IMR-90 (cell line): Measurements from ENCODE around the gene STAT4. TPM values are rescaled to one million over a fixed set of nuclear protein-coding genes. Genes with fewer than 3 reads are reported as not detected.
A peak's percentile ranks its signal among the peaks of the same experiment; 100 is the strongest.

ENCODE experiments used
- ATAC-seq: fragments of 200-7000 bp; cut with Tn5 transposase; 2 replicates; pipeline ENCODE4 v1.9.1; 2020; ENCODE audit warnings: low read depth, mild to moderate bottlenecking, moderate library complexity
- BruUV-seq: library from RNA; stranded (reverse); fragments of 400-500 nt; replicated peaks from 2 replicates; lab custom pipeline; 2021; lab: Mats Ljungman, UMichigan
- CTCF ChIA-PET: fragments of 300-600 bp; formaldehyde crosslinking; extraction: SDS; loops from one replicate; lab custom pipeline; 2021; ENCODE audit warnings: antibody characterized with exemption; lab: Yijun Ruan, JAX
- POLR2A ChIA-PET: fragments of 300-600 bp; sonication (Branson Sonifier 250); formaldehyde crosslinking; loops from one replicate; lab custom pipeline; 2022; ENCODE audit warnings: antibody characterized with exemption; ENCODE audit not compliant: unreplicated experiment; lab: Charles Lee
- DNase-seq: peaks from one replicate; pipeline ENCODE4 v3.0.0; 2013
- H2AFZ ChIP-seq: replicated peaks from 2 replicates; pipeline ENCODE3; 2013; ENCODE audit warnings: low read length, mild to moderate bottlenecking; ENCODE audit not compliant: poor library complexity
- H2AK5ac ChIP-seq: 2 replicates; pipeline ENCODE4 v1.6.1; 2013; ENCODE audit warnings: low read depth, low read length, inconsistent platforms
- H2AK9ac ChIP-seq: replicated peaks from 2 replicates; pipeline ENCODE3; 2013; ENCODE audit warnings: mild to moderate bottlenecking, low read depth, low read length, moderate library complexity; ENCODE audit not compliant: poor library complexity
- H2BK120ac ChIP-seq: 2 replicates; pipeline ENCODE4 v1.6.1; 2013; ENCODE audit warnings: low read depth, low read length, inconsistent platforms
- H2BK15ac ChIP-seq: 3 replicates; pipeline ENCODE4 v1.6.1; 2013; ENCODE audit warnings: low read depth, low read length, inconsistent platforms
- H2BK20ac ChIP-seq: 2 replicates; pipeline ENCODE4 v1.6.1; 2013; ENCODE audit warnings: low read depth, mild to moderate bottlenecking, inconsistent platforms, low read length, moderate library complexity
- H2BK5ac ChIP-seq: 2 replicates; pipeline ENCODE4 v1.6.1; 2013; ENCODE audit warnings: mild to moderate bottlenecking, low read depth, low read length, inconsistent platforms; ENCODE audit not compliant: poor library complexity, severe bottlenecking
- H3K14ac ChIP-seq: replicated peaks from 2 replicates; pipeline ENCODE4 v1.6.1; 2013; ENCODE audit warnings: low read depth, low read length, inconsistent platforms
- H3K18ac ChIP-seq: 2 replicates; pipeline ENCODE4 v1.6.1; 2013; ENCODE audit warnings: low read depth, low read length, control low read depth
- H3K23ac ChIP-seq: 2 replicates; pipeline ENCODE4 v1.6.1; 2013; ENCODE audit warnings: low read depth, low read length, inconsistent platforms
- H3K27ac ChIP-seq: 2 replicates; pipeline ENCODE4 v1.5.1; 2013; ENCODE audit warnings: mild to moderate bottlenecking, control low read depth, low read length; ENCODE audit not compliant: insufficient read depth
- H3K27me3 ChIP-seq: 2 replicates; pipeline ENCODE4 v1.6.1; 2013; ENCODE audit warnings: low read length; ENCODE audit not compliant: control insufficient read depth, insufficient read depth
- H3K36me3 ChIP-seq: 2 replicates; pipeline ENCODE4 v1.6.1; 2013; ENCODE audit warnings: low read length, mixed read lengths; ENCODE audit not compliant: control insufficient read depth, insufficient read depth
- H3K4ac ChIP-seq: 2 replicates; pipeline ENCODE4 v1.6.1; 2013; ENCODE audit warnings: low read depth, low read length, inconsistent platforms
- H3K4me1 ChIP-seq: 2 replicates; pipeline ENCODE4 v1.6.1; 2013; ENCODE audit warnings: low read length, mixed read lengths; ENCODE audit not compliant: control insufficient read depth, insufficient read depth
- H3K4me2 ChIP-seq: 2 replicates; pipeline ENCODE4 v1.6.1; 2013; ENCODE audit warnings: low read depth, mild to moderate bottlenecking, control low read depth, low read length, moderate library complexity
- H3K4me3 ChIP-seq: 2 replicates; pipeline ENCODE4 v1.5.1; 2013; ENCODE audit warnings: low read depth, mild to moderate bottlenecking, control low read depth, low read length, moderate library complexity; ENCODE audit not compliant: insufficient read depth
- H3K56ac ChIP-seq: 2 replicates; pipeline ENCODE4 v1.6.1; 2013; ENCODE audit warnings: low read length, inconsistent platforms; ENCODE audit not compliant: insufficient read depth; ENCODE audit errors: extremely low read depth
- H3K79me1 ChIP-seq, 2 experiments: 2 replicates each; pipeline ENCODE4 v1.6.1; 2013; ENCODE audit warnings: low read length in 2 of 2, inconsistent platforms in 1 of 2, low read depth in 1 of 2
- H3K9ac ChIP-seq: 2 replicates; pipeline ENCODE4 v1.6.1; 2013; ENCODE audit warnings: low read depth, low read length, control low read depth
- H3K9me1 ChIP-seq: 2 replicates; pipeline ENCODE4 v1.6.1; 2013; ENCODE audit warnings: low read length, inconsistent platforms; ENCODE audit not compliant: insufficient read depth
- H3K9me3 ChIP-seq: 2 replicates; pipeline ENCODE4 v1.6.1; 2013; ENCODE audit warnings: low read length; ENCODE audit not compliant: control insufficient read depth, insufficient read depth
- H4K20me1 ChIP-seq: 2 replicates; pipeline ENCODE4 v1.6.1; 2013; ENCODE audit warnings: low read length, inconsistent platforms; ENCODE audit not compliant: insufficient read depth
- H4K5ac ChIP-seq: 2 replicates; pipeline ENCODE4 v1.6.1; 2013; ENCODE audit warnings: mild to moderate bottlenecking, low read depth, low read length, control low read depth
- H4K8ac ChIP-seq, 2 experiments: 2 replicates each; pipeline ENCODE4 v1.6.1; 2013; ENCODE audit warnings: low read depth in 2 of 2, low read length in 2 of 2, control low read depth in 1 of 2, inconsistent platforms in 1 of 2
- H4K91ac ChIP-seq: 2 replicates; pipeline ENCODE4 v1.6.1; 2013; ENCODE audit warnings: low read depth, low read length, inconsistent platforms; ENCODE audit not compliant: insufficient read depth
- CEBPB ChIP-seq: IDR thresholded peaks from 2 replicates; pipeline ENCODE4 v1.6.1; 2012; ENCODE audit warnings: low read depth, low read length, improper control_type of control experiment
- FOS ChIP-seq: fragments of 150-350 bp; IDR thresholded peaks from 2 replicates; pipeline ENCODE4 v1.6.1; 2016; ENCODE audit warnings: low read depth, low read length
- MAFK ChIP-seq: IDR thresholded peaks from 2 replicates; pipeline ENCODE4 v1.6.1; 2012; ENCODE audit warnings: low read depth, low read length, improper control_type of control experiment
- MXI1 ChIP-seq: IDR thresholded peaks from 2 replicates; pipeline ENCODE4 v1.6.1; 2012; ENCODE audit warnings: low read depth, mild to moderate bottlenecking, low read length, moderate library complexity, borderline replicate concordance
- RCOR1 ChIP-seq: IDR thresholded peaks from 2 replicates; pipeline ENCODE4 v1.6.1; 2012; ENCODE audit warnings: mild to moderate bottlenecking, low read length, improper control_type of control experiment; ENCODE audit not compliant: insufficient replicate concordance
- WGBS, 2 experiments: methylation state at CpG; one replicate each; pipeline versions ENCODE4 v1.1.5 to v1.1.7; 2013; ENCODE audit warnings: missing lambda C conversion rate in 2 of 2; ENCODE audit not compliant: insufficient read length in 1 of 2; ENCODE audit errors: extremely low coverage in 2 of 2; 5-methylcytosine and 5-hydroxymethylcytosine counted together
- dilution Hi-C: fragments of 300-500 bp; cut with HindIII; formaldehyde crosslinking; loops from one replicate; pipeline ENCODE4 v1.14.3; 2018; ENCODE audit warnings: low sequenced_read_pairs; ENCODE audit not compliant: unreplicated experiment
- in situ Hi-C: fragments of 300-500 bp; cut with MboI; formaldehyde crosslinking; loops from 3 replicates; pipeline ENCODE4 v1.14.3; 2019; ENCODE audit warnings: low sequenced_read_pairs, inconsistent platforms, mixed read lengths
- intact Hi-C: fragments of 100-400 bp; cut with micrococcal nuclease; formaldehyde crosslinking; loops from 2 replicates; pipeline ENCODE4 v1.10.0; 2022
- polyA plus RNA-seq, 3 experiments: library from polyadenylated mRNA; depleted of rRNA; stranded (reverse); fragments of >200 nt; gene quantifications; 2 replicates each; pipeline ENCODE4 v1.2.3, GENCODE V29; 2012; ENCODE audit warnings: low replicate concordance in 1 of 3
- total RNA-seq: library from RNA; depleted of rRNA; stranded (reverse); fragments of >200 nt; gene quantifications from 2 replicates; pipeline ENCODE4 v1.2.3, GENCODE V29; 2012
- TF ChIP-seq, protein P1 (sequence below): conservative IDR thresholded peaks from 2 replicates; pipeline ENCODE4 v1.5.1; 2012; ENCODE audit warnings: mild to moderate bottlenecking, low read depth, low read length, improper control_type of control experiment
- TF ChIP-seq, protein P2 (sequence below): fragments of 150-350 bp; IDR thresholded peaks from 2 replicates; pipeline ENCODE4 v1.6.1; 2016; ENCODE audit warnings: low read depth, mild to moderate bottlenecking, low read length, moderate library complexity, borderline replicate concordance

Gene STAT4
- total and polyA plus RNA-seq, 2 of the 4 experiments (the other 2 are of a cell fraction): 0.36 to 0.48 TPM

DNA sequence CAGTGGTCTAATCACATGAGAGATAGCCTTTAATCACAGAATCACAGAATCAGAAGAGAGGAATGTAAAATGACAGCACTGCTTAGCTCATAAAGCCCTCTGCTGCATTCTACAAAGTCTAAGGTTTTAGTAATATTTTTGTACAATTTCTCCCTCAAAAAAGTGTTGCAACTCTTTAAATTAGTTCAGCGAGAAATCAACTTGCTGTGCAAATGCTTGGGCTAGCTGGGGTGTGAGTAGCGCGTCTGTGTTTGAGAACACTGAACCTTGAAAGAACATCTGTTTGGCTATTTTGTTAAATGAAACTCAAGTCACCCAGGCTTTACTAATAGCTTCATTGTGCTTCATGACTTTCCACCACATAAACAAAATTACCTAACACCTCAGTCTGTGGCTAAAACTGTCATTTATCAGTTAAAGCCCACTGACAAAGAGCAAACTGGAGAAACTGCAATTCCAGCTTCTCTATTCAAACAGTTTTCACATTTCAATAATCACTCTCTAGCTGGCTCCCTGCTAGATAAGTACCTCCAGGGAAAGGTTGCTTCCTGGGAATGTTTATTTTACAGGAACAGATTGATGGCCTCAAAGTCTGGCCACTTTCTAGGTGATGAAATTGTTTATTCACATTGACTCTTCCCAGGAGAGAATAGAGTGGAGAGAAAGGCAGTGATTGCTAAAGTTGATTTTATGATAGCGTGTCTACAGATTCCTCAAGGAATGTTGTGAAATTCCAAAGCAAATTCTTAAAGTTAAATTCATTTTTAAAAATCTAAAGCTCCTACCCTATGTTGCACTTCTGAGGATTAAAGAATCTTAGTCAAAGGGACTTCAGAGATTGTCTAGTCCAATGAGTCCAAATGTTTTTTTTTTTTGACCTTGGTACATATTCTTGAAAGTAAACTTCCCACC lies 100.8 kb downstream of the STAT4 start:
- Histone ChIP-seq H4K5ac (peak overlapping the region; percentile 90), H2AK9ac (no peak overlapping the region), H2BK15ac (peak overlapping the region; percentile 46; the same call in 2 of the 3 replicates), H3K4me1 (peaks cover 22% of the 10 kb centered on the region), H2BK5ac (peak overlapping the region; percentile 94), H3K27ac (peak overlapping the region; percentile 92), H3K4me3 (no peak overlapping the region), H3K9me3 (no peaks in the 10 kb centered on the region), H2AK5ac (0 out of 2 replicates have a peak overlapping the region, but pooled peaks have one; percentile 22), H3K23ac (peak overlapping the region; percentile 68), H3K79me1 (no peaks in the 10 kb centered on the region; a peak in 1 of 4 replicates), H4K20me1 (no peaks in the 10 kb centered on the region; the same call in 1 of the 2 replicates), H3K14ac (peak overlapping the region; percentile 70; the same call in 1 of the 2 replicates), H3K4me2 (peak overlapping the region; percentile 76), H2BK120ac (peak overlapping the region; percentile 99), H4K91ac (peak overlapping the region; percentile 96), H3K36me3 (no peaks in the 10 kb centered on the region), H3K9ac (peak overlapping the region; percentile 63), H2BK20ac (peak overlapping the region; percentile 95), H2AFZ (no peak overlapping the region), H3K9me1 (peaks cover 11% of the 10 kb centered on the region), H3K56ac (peak overlapping the region; percentile 81), H4K8ac (peak overlapping the region; percentile 80 to 84; a peak in 1 of 4 replicates), H3K18ac (peak overlapping the region; percentile 94), H3K27me3 (no peaks in the 10 kb centered on the region), H3K4ac (peak overlapping the region; percentile 79)
- BruUV-seq: no TSS peak
- DNase-seq (peak; percentile 87), ATAC-seq (peak; percentile 52)
- dilution Hi-C loops (no loop called here), intact Hi-C loops (loop anchor here (2.0 to 5.0 kb wide), 2 partner anchors 29 to 38 kb away; partner anchors contain the start of gene STAT1), in situ Hi-C loops (loop anchor here (5.0 to 10.0 kb wide), 2 partner anchors 102 to 445 kb away; partner anchors contain the start of gene STAT4)
- WGBS, 2 experiments: no CpG with 5 or more reads among the region's 4 CpGs
- CTCF ChIA-PET: interaction anchor here (0.5 to 5.6 kb wide), 8 partner anchors 13 to 879 kb away, joined by 3 to 53 read pairs (median 4); no protein-coding TSS in a partner anchor
- POLR2A ChIA-PET: interaction anchor here (0.6 to 1.0 kb wide), 3 partner anchors 10 to 40 kb away, joined by 5 to 12 read pairs (median 6); no protein-coding TSS in a partner anchor
- TF ChIP-seq MXI1 (no peak), CEBPB (peak; percentile 81), RCOR1 (peak; percentile 13), FOS (no peak), MAFK (no peak)
- TF ChIP-seq, protein P1, sequence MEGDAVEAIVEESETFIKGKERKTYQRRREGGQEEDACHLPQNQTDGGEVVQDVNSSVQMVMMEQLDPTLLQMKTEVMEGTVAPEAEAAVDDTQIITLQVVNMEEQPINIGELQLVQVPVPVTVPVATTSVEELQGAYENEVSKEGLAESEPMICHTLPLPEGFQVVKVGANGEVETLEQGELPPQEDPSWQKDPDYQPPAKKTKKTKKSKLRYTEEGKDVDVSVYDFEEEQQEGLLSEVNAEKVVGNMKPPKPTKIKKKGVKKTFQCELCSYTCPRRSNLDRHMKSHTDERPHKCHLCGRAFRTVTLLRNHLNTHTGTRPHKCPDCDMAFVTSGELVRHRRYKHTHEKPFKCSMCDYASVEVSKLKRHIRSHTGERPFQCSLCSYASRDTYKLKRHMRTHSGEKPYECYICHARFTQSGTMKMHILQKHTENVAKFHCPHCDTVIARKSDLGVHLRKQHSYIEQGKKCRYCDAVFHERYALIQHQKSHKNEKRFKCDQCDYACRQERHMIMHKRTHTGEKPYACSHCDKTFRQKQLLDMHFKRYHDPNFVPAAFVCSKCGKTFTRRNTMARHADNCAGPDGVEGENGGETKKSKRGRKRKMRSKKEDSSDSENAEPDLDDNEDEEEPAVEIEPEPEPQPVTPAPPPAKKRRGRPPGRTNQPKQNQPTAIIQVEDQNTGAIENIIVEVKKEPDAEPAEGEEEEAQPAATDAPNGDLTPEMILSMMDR: no peak
- TF ChIP-seq, protein P2, sequence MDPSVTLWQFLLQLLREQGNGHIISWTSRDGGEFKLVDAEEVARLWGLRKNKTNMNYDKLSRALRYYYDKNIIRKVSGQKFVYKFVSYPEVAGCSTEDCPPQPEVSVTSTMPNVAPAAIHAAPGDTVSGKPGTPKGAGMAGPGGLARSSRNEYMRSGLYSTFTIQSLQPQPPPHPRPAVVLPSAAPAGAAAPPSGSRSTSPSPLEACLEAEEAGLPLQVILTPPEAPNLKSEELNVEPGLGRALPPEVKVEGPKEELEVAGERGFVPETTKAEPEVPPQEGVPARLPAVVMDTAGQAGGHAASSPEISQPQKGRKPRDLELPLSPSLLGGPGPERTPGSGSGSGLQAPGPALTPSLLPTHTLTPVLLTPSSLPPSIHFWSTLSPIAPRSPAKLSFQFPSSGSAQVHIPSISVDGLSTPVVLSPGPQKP: no peak
